Natural killer cell (primary cell): ENCODE measurements around the gene SRSF5. TPM values are rescaled to one million over a fixed set of nuclear protein-coding genes. Genes with fewer than 3 reads are reported as not detected.

ENCODE experiments used
- ATAC-seq, 3 donors: fragments of 150-1000 bp in 2 of 3; fragments of 200-7000 bp in 1 of 3; cut with Tn5 transposase; 1 replicate in 1 of 3; 2 replicates in 2 of 3; pipeline ENCODE4 v1.10.0; 2021; ENCODE audit warnings: mild to moderate bottlenecking in 2 of 3, moderate library complexity in 2 of 3
- DNase-seq, 2 donors: peaks; one replicate each; pipeline versions ENCODE4 v3.0.0 to v3.0.0-alpha.2; 2013 to 2021; ENCODE audit warnings: mixed read lengths in 1 of 2
- H3K27ac ChIP-seq: one replicate; pipeline ENCODE4 v1.5.1; 2013; ENCODE audit warnings: mild to moderate bottlenecking, low read length
- H3K27me3 ChIP-seq: one replicate; pipeline ENCODE4 v1.6.1; 2013; ENCODE audit warnings: low read length; ENCODE audit not compliant: control insufficient read depth, insufficient read depth
- H3K36me3 ChIP-seq: one replicate; pipeline ENCODE4 v1.6.1; 2013; ENCODE audit warnings: low read length; ENCODE audit not compliant: control insufficient read depth, insufficient read depth
- H3K4me1 ChIP-seq: one replicate; pipeline ENCODE4 v1.6.1; 2013; ENCODE audit warnings: low read length; ENCODE audit not compliant: control insufficient read depth, insufficient read depth
- H3K4me3 ChIP-seq: one replicate; pipeline ENCODE4 v1.5.1; 2013; ENCODE audit warnings: low read length
- H3K9me3 ChIP-seq: one replicate; pipeline ENCODE4 v1.6.1; 2013; ENCODE audit warnings: low read length; ENCODE audit not compliant: control insufficient read depth, insufficient read depth
- H3K27ac Mint-ChIP-seq, 2 donors: one replicate each; pipeline ENCODE4 v1.8.0; 2022; ENCODE audit warnings: mild to moderate bottlenecking in 2 of 2, mixed read lengths in 2 of 2, moderate library complexity in 1 of 2
- H3K27me3 Mint-ChIP-seq, 2 donors: one replicate each; pipeline ENCODE4 v1.8.0; 2022; ENCODE audit warnings: low read depth in 2 of 2, mixed read lengths in 2 of 2
- H3K36me3 Mint-ChIP-seq: one replicate; pipeline ENCODE4 v1.8.0; 2022; ENCODE audit warnings: mixed read lengths
- H3K4me1 Mint-ChIP-seq, 2 donors: one replicate each; pipeline ENCODE4 v1.8.0; 2022; ENCODE audit warnings: mixed read lengths in 2 of 2
- H3K4me3 Mint-ChIP-seq: one replicate; pipeline ENCODE4 v1.8.0; 2022; ENCODE audit warnings: mild to moderate bottlenecking, moderate library complexity, mixed read lengths
- H3K9me3 Mint-ChIP-seq, 2 donors: one replicate each; pipeline ENCODE4 v1.8.0; 2022; ENCODE audit warnings: mixed read lengths in 2 of 2
- WGBS: methylation state at CpG from one replicate; pipeline ENCODE4 v1.1.7; 2013; ENCODE audit warnings: missing lambda C conversion rate; ENCODE audit not compliant: insufficient coverage; 5-methylcytosine and 5-hydroxymethylcytosine counted together
- intact Hi-C: fragments of 100-400 bp; cut with micrococcal nuclease; formaldehyde crosslinking; loops from one replicate; pipeline ENCODE4 v1.14.2; 2022
- total RNA-seq, 4 donors: library from RNA; stranded (reverse); fragments of 120-200 nt in 1 of 4; gene quantifications; one replicate each; pipeline versions ENCODE4 v1.2.3 to v1.2.4, GENCODE V29; 2013 to 2022
- TF ChIP-seq, protein P1 (sequence below): fragments of 200-600 bp; IDR thresholded peaks from one replicate; pipeline ENCODE4 v1.8.0; 2022; ENCODE audit warnings: antibody characterized with exemption

SRSF5 gene
- total RNA-seq, 3 donors from 2014 or later (not counting 1 experiment from before 2014, with no cell fraction given), result 1,327 to 1,669 (median 1,634) TPM

DNA sequence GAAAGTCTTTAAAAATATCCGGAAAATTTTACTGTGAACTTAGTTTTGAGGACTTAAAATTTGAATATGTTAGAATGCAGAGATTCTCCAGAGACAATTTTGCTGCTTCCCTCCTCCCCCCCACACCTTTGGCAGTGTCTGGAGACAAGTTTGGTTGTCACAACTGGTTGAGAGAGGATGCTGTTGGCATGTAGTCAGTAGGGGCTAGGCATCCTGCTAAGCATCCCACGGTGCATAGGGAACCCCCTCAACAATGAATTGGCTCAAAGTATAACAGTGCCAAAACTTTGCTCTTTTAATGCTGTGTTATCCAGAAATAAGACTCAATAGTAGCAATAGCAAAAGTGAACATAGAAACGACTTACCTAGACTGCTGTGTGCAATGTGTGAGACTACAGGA is 3.6 kb downstream of the SRSF5 start:
- TF ChIP-seq, protein P1, sequence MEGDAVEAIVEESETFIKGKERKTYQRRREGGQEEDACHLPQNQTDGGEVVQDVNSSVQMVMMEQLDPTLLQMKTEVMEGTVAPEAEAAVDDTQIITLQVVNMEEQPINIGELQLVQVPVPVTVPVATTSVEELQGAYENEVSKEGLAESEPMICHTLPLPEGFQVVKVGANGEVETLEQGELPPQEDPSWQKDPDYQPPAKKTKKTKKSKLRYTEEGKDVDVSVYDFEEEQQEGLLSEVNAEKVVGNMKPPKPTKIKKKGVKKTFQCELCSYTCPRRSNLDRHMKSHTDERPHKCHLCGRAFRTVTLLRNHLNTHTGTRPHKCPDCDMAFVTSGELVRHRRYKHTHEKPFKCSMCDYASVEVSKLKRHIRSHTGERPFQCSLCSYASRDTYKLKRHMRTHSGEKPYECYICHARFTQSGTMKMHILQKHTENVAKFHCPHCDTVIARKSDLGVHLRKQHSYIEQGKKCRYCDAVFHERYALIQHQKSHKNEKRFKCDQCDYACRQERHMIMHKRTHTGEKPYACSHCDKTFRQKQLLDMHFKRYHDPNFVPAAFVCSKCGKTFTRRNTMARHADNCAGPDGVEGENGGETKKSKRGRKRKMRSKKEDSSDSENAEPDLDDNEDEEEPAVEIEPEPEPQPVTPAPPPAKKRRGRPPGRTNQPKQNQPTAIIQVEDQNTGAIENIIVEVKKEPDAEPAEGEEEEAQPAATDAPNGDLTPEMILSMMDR, result no peak
- intact Hi-C loops, result no loop called here
- DNase-seq, result peak in 1 of 2 donors; percentile 37
- no peaks in the 10 kb centered on the region for H3K9me3 ChIP-seq
- WGBS, result 89% methylated on average over 3 of the region's 3 CpGs
- H3K9me3 Mint-ChIP-seq, result no peaks in the 10 kb centered on the region
- peak overlapping the region; percentile 49 for H3K4me3 Mint-ChIP-seq
- H3K36me3 Mint-ChIP-seq, result peaks cover 51% of the 10 kb centered on the region
- H3K4me1 ChIP-seq, result peaks cover 35% of the 10 kb centered on the region
- H3K36me3 ChIP-seq, result peaks cover 73% of the 10 kb centered on the region
- H3K27ac Mint-ChIP-seq, result peak overlapping the region; percentile 68 to 99
- no peaks in the 10 kb centered on the region for H3K27me3 Mint-ChIP-seq
- no peaks in the 10 kb centered on the region for H3K27me3 ChIP-seq
- H3K27ac ChIP-seq, result no peak overlapping the region
- no peak for ATAC-seq
- peaks cover 80 to 85% of the 10 kb centered on the region in 2 donors for H3K4me1 Mint-ChIP-seq
- no peak overlapping the region for H3K4me3 ChIP-seq

DNA sequence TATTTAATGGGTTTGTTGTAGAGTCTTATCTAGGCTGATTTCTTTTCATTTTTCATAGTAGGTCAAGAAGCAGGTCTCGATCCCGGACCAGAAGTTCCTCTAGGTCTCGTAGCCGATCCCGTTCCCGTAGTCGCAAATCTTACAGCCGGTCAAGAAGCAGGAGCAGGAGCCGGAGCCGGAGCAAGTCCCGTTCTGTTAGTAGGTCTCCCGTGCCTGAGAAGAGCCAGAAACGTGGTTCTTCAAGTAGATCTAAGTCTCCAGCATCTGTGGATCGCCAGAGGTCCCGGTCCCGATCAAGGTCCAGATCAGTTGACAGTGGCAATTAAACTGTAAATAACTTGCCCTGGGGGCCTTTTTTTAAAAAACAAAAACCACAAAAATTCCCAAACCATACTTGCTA is 4.2 kb downstream of the SRSF5 start:
- Mint-ChIP-seq H3K4me1 (peaks cover 81 to 89% of the 10 kb centered on the region in 2 donors), H3K27me3 (no peaks in the 10 kb centered on the region), H3K27ac (peak overlapping the region; percentile 68 to 99), H3K4me3 (peak overlapping the region; percentile 29), H3K9me3 (no peaks in the 10 kb centered on the region), H3K36me3 (peaks cover 55% of the 10 kb centered on the region)
- Histone ChIP-seq H3K36me3 (peaks cover 79% of the 10 kb centered on the region), H3K27ac (no peak overlapping the region), H3K4me3 (no peak overlapping the region), H3K4me1 (peaks cover 29% of the 10 kb centered on the region), H3K9me3 (no peaks in the 10 kb centered on the region), H3K27me3 (no peaks in the 10 kb centered on the region)
- intact Hi-C loops, result no loop called here
- TF ChIP-seq, protein P1, result no peak
- DNase-seq (peak in 1 of 2 donors; percentile 30), ATAC-seq (no peak)
- WGBS, result 96% methylated on average over 16 of the region's 16 CpGs

DNA sequence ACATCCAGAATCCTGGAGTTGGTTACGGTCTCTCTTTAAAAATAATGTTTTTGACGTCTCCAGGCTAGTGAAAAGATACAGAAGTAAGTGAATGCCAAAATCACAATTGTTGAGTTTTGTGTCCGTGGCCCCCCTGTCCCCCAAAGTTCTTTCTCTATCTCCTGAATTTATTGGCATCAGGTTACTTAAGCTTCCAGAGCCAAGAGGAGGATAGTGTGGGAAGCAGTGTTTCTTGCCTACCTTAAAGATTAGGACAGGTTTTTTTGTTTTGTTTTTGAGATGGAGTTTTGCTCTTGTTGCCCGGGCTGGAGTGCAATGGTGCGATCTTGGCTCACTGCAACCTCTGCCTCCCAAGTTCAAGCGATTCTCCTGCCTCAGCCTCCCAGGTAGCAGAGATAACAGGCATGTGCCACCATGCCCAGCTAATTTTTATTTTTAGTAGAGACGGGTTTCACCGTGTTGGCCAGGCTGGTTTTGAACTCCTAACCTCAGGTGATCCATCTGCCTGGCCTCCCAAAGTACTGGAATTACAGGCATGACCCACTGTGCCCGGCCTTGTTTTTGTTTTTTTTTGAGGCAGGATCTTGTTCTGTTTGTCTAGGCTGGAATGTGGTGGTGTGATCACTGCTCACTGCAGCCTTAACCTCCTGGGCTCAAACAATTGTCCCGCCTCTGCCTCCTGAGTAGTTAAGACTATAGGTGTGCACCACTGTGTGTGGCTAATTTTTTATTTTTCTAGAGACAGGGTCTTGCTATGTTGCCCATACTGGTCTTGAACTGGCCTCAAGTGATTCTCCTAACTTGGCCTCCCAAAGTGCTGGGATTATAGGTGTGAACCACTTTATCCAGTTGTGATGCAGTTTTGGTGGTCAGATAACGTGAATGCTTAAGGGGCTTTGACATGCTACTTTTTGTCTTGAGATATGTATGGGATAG is 5.4 kb downstream of the SRSF5 start:
- Mint-ChIP-seq H3K4me3 (peak overlapping the region; percentile 59), H3K27me3 (no peaks in the 10 kb centered on the region), H3K27ac (peak overlapping the region; percentile 61 to 99), H3K9me3 (no peaks in the 10 kb centered on the region), H3K36me3 (peaks cover 62% of the 10 kb centered on the region), H3K4me1 (peaks cover 83 to 90% of the 10 kb centered on the region in 2 donors)
- peaks cover 22% of the 10 kb centered on the region for H3K4me1 ChIP-seq
- intact Hi-C loops, result no loop called here
- WGBS, result 95% methylated on average over 11 of the region's 11 CpGs
- no peak for ATAC-seq
- DNase-seq, result peak in 1 of 2 donors; percentile 38
- H3K36me3 ChIP-seq, result peaks cover 90% of the 10 kb centered on the region
- TF ChIP-seq, protein P1, result no peak
- no peak overlapping the region for H3K4me3 ChIP-seq
- peak overlapping the region; percentile 26 for H3K27ac ChIP-seq
- no peaks in the 10 kb centered on the region for H3K27me3 ChIP-seq
- no peaks in the 10 kb centered on the region for H3K9me3 ChIP-seq
